ENCODE measurements around the gene SUMO3. TPM values are rescaled to one million over a fixed set of nuclear protein-coding genes. Genes with fewer than 3 reads are reported as not detected.
A peak's percentile ranks its signal among the peaks of the same experiment; 100 is the strongest.

The SUMO3 gene
- polyA plus RNA-seq, 1 of the 3 experiments (the other 2 are of a cell fraction): 125 TPM

- peaks cover 28% of the 10 kb centered on the region for H4K20me1 ChIP-seq (ENCODE audit: insufficient read depth)
- H3K9ac ChIP-seq: peak overlapping the region; percentile 77
- peak; percentile 55 for DNase-seq
- peak overlapping the region; percentile 3 to 91; a peak in 3 of 4 replicates for H3K27ac ChIP-seq (ENCODE audit: low read depth in 2 of 2, low read length in 1 of 2)
- H3K9me3 ChIP-seq: no peaks in the 10 kb centered on the region
- no peaks in the 10 kb centered on the region for H3K9me2 ChIP-seq
- H3K27me3 ChIP-seq (ENCODE audit: insufficient read depth): no peaks in the 10 kb centered on the region
- H3K4me3 ChIP-seq (ENCODE audit: low read depth in 2 of 2, low read length in 1 of 2): peak overlapping the region; percentile 60 to 97
- peaks cover 52% of the 10 kb centered on the region for H3K79me2 ChIP-seq (ENCODE audit: insufficient read depth)
- H3K4me1 ChIP-seq (ENCODE audit: control insufficient read depth in 1 of 2, insufficient read depth in 2 of 2, low read depth in 1 of 2, low read length in 1 of 2): peaks cover 0 to 35% of the 10 kb centered on the region in 2 experiments; a peak in 2 of 4 replicates
- ChIA-PET POLR2A (interaction anchor here (1.0 to 1.8 kb wide), 3 partner anchors 10 to 71 kb away, joined by 6 to 11 read pairs (median 7); partner anchors contain the start of gene PTTG1IP), CTCF (interaction anchor here (0.9 to 6.2 kb wide), 9 partner anchors 9 to 335 kb away, joined by 3 to 54 read pairs (median 12); partner anchors contain the start of genes PTTG1IP and TSPEAR)
- peaks cover 11% of the 10 kb centered on the region for H3F3A ChIP-seq (replicated peaks; ENCODE audit: insufficient read depth)
- WGBS (ENCODE audit: low lambda C conversion rate): 50% methylated on average over 15 of the region's 32 CpGs
- TF ChIP-seq POLR2AphosphoS5 (IDR thresholded peaks at IDR 0.05; ENCODE audit: low read depth, low read length) (peak; percentile 38; the same call in 1 of the 2 replicates), EZH2phosphoT487 (IDR thresholded peaks at IDR 0.05; ENCODE audit: borderline replicate concordance, low read depth) (no peak)
- peak overlapping the region; percentile 81 for H3K4me2 ChIP-seq
- 0 out of 2 replicates have a peak overlapping the region, but pooled peaks have one; percentile 49 for H2AFZ ChIP-seq (ENCODE audit: low read depth)
- H3K36me3 ChIP-seq (replicated peaks in 1 of 2; ENCODE audit: control insufficient read depth in 1 of 2, insufficient read depth in 2 of 2, low read length in 1 of 2): peaks cover 34 to 47% of the 10 kb centered on the region in 2 experiments
These were observed 15.3 kb downstream of the SUMO3 start for GRCh38 chr21:44802396-44803153.

DNA sequence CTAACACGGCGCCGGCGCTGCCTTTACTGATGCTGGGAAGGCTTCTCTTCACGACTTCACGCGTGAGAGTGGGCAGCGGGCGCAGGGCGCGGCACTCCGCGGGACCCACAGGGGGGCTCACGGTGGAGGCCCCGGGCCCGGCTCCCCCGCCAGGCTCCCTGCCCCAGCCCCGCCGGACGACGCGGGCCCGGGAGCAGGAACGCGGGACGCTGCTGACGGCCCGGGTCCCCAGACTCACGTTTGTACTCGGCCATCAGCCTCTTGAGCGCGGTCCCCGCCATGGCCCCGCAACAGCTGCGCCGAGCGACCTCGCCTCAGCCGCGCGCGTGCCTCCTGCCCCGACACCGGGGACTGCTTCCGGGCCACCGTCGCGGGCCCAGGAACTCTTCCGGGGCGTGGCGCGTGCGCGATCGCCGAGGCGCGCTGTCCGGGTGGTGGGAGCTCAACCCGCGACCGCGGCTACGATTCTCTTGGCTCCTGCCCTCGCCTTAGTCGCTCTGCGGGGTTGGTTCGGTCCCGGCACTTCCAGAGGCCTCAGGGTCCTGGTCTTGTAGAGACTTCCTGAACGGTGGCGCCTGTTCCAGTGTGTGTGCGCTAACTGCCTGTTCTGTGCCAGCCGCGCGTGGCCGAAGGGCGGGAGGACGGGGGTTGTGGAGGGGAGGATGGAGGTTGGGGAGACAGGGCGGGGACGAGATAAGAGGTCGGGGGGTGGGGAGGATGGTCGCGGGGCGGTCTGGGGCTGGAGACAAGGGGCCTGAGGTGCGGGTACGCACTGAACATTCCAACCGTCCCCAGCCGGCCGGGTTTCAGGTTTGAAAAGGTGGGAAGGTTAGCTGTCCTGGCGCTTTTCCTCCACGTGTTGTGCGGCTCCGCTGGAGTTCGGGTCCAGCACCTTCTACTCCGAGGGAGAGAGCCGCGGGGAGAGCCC is 16.1 kb downstream of the SUMO3 start, which contains the start of gene UBE2G2:
Gene UBE2G2 (minus strand): TSS at position 353 of the 928 bp plus-strand sequence. CDS start 72 bp downstream, at position 281.
- H3K4me1 ChIP-seq (ENCODE audit: control insufficient read depth in 1 of 2, insufficient read depth in 2 of 2, low read depth in 1 of 2, low read length in 1 of 2): peaks cover 0 to 35% of the 10 kb centered on the region in 2 experiments; a peak in 2 of 4 replicates
- H3K79me2 ChIP-seq (ENCODE audit: insufficient read depth): peaks cover 52% of the 10 kb centered on the region
- H3K9me2 ChIP-seq: no peaks in the 10 kb centered on the region
- H3F3A ChIP-seq (replicated peaks; ENCODE audit: insufficient read depth): peaks cover 11% of the 10 kb centered on the region
- H3K27ac ChIP-seq (ENCODE audit: low read depth in 2 of 2, low read length in 1 of 2): peak within 1 kb of the TSS; percentile 36 to 91; a peak in 3 of 4 replicates
- no peaks in the 10 kb centered on the region for H3K9me3 ChIP-seq
- peak within 1 kb of the TSS; percentile 81 for H3K4me2 ChIP-seq
- peak within 1 kb of the TSS; percentile 77 for H3K9ac ChIP-seq
- POLR2A ChIA-PET: interaction anchor here (0.6 to 1.8 kb wide), 6 partner anchors 9 to 414 kb away, joined by 3 to 11 read pairs (median 5); partner anchors contain the start of genes PTTG1IP and SUMO3
- H2AFZ ChIP-seq (ENCODE audit: low read depth): peak within 1 kb of the TSS; percentile 83; the same call in 1 of the 2 replicates
- peaks cover 37 to 46% of the 10 kb centered on the region in 2 experiments for H3K36me3 ChIP-seq (replicated peaks in 1 of 2; ENCODE audit: control insufficient read depth in 1 of 2, insufficient read depth in 2 of 2, low read length in 1 of 2)
- CTCF ChIA-PET: interaction anchor here (0.8 to 6.2 kb wide), 23 partner anchors 8 to 335 kb away, joined by 3 to 54 read pairs (median 8); partner anchors contain the start of genes PTTG1IP and TSPEAR
- H4K20me1 ChIP-seq (ENCODE audit: insufficient read depth): peaks cover 34% of the 10 kb centered on the region
- H3K4me3 ChIP-seq (ENCODE audit: low read depth in 2 of 2, low read length in 1 of 2): peak within 1 kb of the TSS; percentile 60 to 97
- H3K27me3 ChIP-seq (ENCODE audit: insufficient read depth): no peaks in the 10 kb centered on the region
- 2% methylated on average over 34 of the region's 97 CpGs for WGBS (ENCODE audit: low lambda C conversion rate)
- peak; percentile 98 for DNase-seq
- TF ChIP-seq ELF1 (IDR thresholded peaks at IDR 0.05): 0 out of 2 replicates have a peak, but pooled peaks have one; percentile 26
- TF ChIP-seq GABPA (IDR thresholded peaks at IDR 0.05; ENCODE audit: low read depth): peak; percentile 97
- no peak for TF ChIP-seq FOXJ3 (CRISPR knock-in tag; IDR thresholded peaks at IDR 0.05)
- no peak for TF ChIP-seq MEF2A (IDR thresholded peaks at IDR 0.05; ENCODE audit: borderline replicate concordance, low read depth)
- peak; percentile 58 for TF ChIP-seq TAF1 (IDR thresholded peaks at IDR 0.05; ENCODE audit: borderline replicate concordance, low read depth, low read length)
- peak; percentile 70; the same call in 1 of the 2 replicates for TF ChIP-seq SIN3A (IDR thresholded peaks at IDR 0.05; ENCODE audit: borderline replicate concordance, low read depth, low read length)
- TF ChIP-seq, protein P1, sequence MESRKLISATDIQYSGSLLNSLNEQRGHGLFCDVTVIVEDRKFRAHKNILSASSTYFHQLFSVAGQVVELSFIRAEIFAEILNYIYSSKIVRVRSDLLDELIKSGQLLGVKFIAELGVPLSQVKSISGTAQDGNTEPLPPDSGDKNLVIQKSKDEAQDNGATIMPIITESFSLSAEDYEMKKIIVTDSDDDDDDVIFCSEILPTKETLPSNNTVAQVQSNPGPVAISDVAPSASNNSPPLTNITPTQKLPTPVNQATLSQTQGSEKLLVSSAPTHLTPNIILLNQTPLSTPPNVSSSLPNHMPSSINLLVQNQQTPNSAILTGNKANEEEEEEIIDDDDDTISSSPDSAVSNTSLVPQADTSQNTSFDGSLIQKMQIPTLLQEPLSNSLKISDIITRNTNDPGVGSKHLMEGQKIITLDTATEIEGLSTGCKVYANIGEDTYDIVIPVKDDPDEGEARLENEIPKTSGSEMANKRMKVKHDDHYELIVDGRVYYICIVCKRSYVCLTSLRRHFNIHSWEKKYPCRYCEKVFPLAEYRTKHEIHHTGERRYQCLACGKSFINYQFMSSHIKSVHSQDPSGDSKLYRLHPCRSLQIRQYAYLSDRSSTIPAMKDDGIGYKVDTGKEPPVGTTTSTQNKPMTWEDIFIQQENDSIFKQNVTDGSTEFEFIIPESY (IDR thresholded peaks at IDR 0.05; ENCODE audit: borderline replicate concordance, low read depth): no peak
- no peak for TF ChIP-seq CTCF (IDR thresholded peaks at IDR 0.05)
- TF ChIP-seq NRF1 (IDR thresholded peaks at IDR 0.05; ENCODE audit: low read depth, low read length): peak; percentile 71
- TF ChIP-seq EP300 (IDR thresholded peaks at IDR 0.05; ENCODE audit: borderline replicate concordance in 1 of 2, low read depth in 1 of 2, low read length in 1 of 2): no peak
- TF ChIP-seq PBX3 (IDR thresholded peaks at IDR 0.05): no peak
- no peak for TF ChIP-seq RFX5 (IDR thresholded peaks at IDR 0.05; ENCODE audit: low read length)
- TF ChIP-seq, protein P2, sequence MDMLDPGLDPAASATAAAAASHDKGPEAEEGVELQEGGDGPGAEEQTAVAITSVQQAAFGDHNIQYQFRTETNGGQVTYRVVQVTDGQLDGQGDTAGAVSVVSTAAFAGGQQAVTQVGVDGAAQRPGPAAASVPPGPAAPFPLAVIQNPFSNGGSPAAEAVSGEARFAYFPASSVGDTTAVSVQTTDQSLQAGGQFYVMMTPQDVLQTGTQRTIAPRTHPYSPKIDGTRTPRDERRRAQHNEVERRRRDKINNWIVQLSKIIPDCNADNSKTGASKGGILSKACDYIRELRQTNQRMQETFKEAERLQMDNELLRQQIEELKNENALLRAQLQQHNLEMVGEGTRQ (IDR thresholded peaks at IDR 0.05; ENCODE audit: borderline replicate concordance, low read depth, low read length): no peak
- no peak for TF ChIP-seq FOXM1 (IDR thresholded peaks at IDR 0.05; ENCODE audit: low read depth)
- peak; percentile 91; the same call in 1 of the 2 replicates for TF ChIP-seq MXI1 (IDR thresholded peaks at IDR 0.05; ENCODE audit: low read depth, low read length)

Measured in SK-N-SH (cell line).